ENCODE data around the gene KARS1. TPM values are rescaled to one million over a fixed set of nuclear protein-coding genes. Genes with fewer than 3 reads are reported as not detected.

KARS1 gene
- total and polyA plus RNA-seq, 5 donors from 2014 or later = 130 to 237 (median 192) TPM

DNA sequence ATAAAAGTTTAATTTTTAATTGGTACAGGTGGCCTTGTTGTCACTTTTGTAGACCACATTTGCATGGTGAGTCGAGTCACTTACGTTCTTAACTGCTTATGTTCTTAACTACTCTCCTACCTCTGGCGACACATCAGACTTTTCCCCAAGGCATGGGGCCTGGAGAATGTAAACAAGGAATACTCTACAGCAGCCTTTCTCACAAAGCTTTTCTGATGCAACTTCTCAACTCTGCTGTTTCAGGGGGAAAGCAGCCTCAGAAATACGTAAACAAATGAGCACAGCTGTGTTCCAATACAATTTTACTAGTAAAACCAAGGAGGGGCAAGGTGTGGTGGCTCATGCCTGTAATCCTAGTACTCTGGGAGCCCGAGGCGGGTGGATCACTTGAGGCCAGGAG, 6.9 kb downstream of the KARS1 start:
- H3K27ac ChIP-seq (ENCODE audit: insufficient read depth, low read length, poor library complexity, severe bottlenecking) = no peak overlapping the region
- peaks cover 46% of the 10 kb centered on the region for H3K36me3 Mint-ChIP-seq
- H3K9me3 ChIP-seq (ENCODE audit: control insufficient read depth in 2 of 2, low read length in 2 of 2) = no peaks in the 10 kb centered on the region
- H3K27ac Mint-ChIP-seq = no peak overlapping the region
- peaks cover 18% of the 10 kb centered on the region for H3K4me1 ChIP-seq (ENCODE audit: control insufficient read depth, insufficient read depth, low read length, poor library complexity, severe bottlenecking)
- no peaks in the 10 kb centered on the region for H3K27me3 Mint-ChIP-seq
- peaks cover 86% of the 10 kb centered on the region for H3K36me3 ChIP-seq (ENCODE audit: control insufficient read depth, insufficient read depth, low read length)
- no peaks in the 10 kb centered on the region for H3K9me3 Mint-ChIP-seq
- H3K4me3 Mint-ChIP-seq = no peak overlapping the region
- H3K27me3 ChIP-seq (ENCODE audit: control insufficient read depth, insufficient read depth, low read length) = no peaks in the 10 kb centered on the region
- ATAC-seq (ENCODE audit: low read depth in 2 of 2) = no peak
- H3K4me1 Mint-ChIP-seq = peaks cover 28 to 56% (median 41%) of the 10 kb centered on the region in 4 donors
- H3K4me3 ChIP-seq (ENCODE audit: low read depth, low read length) = no peak overlapping the region
- no peak for DNase-seq

DNA sequence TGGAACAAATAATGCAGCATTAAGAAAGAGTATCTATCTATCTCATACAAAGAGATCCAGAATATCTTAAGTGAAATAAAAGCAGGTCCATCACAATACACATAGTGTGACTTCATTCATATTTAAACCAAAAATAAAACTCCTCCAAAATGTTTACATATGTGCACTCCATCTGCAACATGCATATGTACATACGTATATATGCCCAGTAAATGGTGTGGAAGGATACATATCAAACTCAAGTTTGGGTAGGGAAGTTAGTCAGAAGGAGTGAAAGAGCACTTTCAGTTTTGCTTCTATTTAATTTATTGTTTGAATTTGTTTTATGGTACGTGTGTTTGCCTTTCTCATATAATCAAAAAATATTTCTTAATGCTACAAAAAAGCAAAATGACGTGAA, 12.4 kb downstream of the KARS1 start:
- Histone ChIP-seq H3K9me3 (ENCODE audit: control insufficient read depth in 2 of 2, low read length in 2 of 2) (no peaks in the 10 kb centered on the region), H3K36me3 (ENCODE audit: control insufficient read depth, insufficient read depth, low read length) (peaks cover 91% of the 10 kb centered on the region), H3K27ac (ENCODE audit: insufficient read depth, low read length, poor library complexity, severe bottlenecking) (no peak overlapping the region), H3K4me1 (ENCODE audit: control insufficient read depth, insufficient read depth, low read length, poor library complexity, severe bottlenecking) (no peaks in the 10 kb centered on the region), H3K4me3 (ENCODE audit: low read depth, low read length) (no peak overlapping the region), H3K27me3 (ENCODE audit: control insufficient read depth, insufficient read depth, low read length) (no peaks in the 10 kb centered on the region)
- peaks cover 56% of the 10 kb centered on the region for H3K36me3 Mint-ChIP-seq
- H3K4me1 Mint-ChIP-seq = peaks cover 0 to 11% (median 10%) of the 10 kb centered on the region in 4 donors
- no peak for ATAC-seq (ENCODE audit: low read depth in 2 of 2)
- no peak for DNase-seq
- H3K9me3 Mint-ChIP-seq = no peaks in the 10 kb centered on the region
- no peak overlapping the region for H3K4me3 Mint-ChIP-seq
- no peaks in the 10 kb centered on the region for H3K27me3 Mint-ChIP-seq
- no peak overlapping the region for H3K27ac Mint-ChIP-seq

DNA sequence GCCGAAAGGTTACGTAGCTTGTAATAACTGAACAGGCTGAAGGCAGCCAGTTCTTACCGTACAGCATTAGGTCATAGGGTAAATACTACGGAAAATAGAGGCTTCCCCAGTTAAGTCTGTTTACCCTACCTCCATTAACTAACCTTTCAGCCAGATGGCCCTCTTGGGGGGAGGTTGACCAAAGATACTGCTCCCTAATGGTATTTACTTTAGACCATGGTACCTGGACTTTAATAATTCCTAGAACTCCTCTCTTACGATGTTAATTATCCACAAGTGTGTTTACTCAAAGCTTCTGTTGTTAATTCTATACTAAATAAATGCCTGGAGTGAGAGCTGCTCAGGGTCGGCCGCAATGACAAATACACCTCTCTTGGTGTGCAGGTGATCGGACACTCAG, 14.6 kb downstream of the KARS1 start:
- H3K27me3 Mint-ChIP-seq = no peaks in the 10 kb centered on the region
- Histone ChIP-seq H3K27ac (ENCODE audit: insufficient read depth, low read length, poor library complexity, severe bottlenecking) (no peak overlapping the region), H3K27me3 (ENCODE audit: control insufficient read depth, insufficient read depth, low read length) (no peaks in the 10 kb centered on the region), H3K4me3 (ENCODE audit: low read depth, low read length) (no peak overlapping the region), H3K36me3 (ENCODE audit: control insufficient read depth, insufficient read depth, low read length) (peaks cover 91% of the 10 kb centered on the region), H3K9me3 (ENCODE audit: control insufficient read depth in 2 of 2, low read length in 2 of 2) (no peaks in the 10 kb centered on the region), H3K4me1 (ENCODE audit: control insufficient read depth, insufficient read depth, low read length, poor library complexity, severe bottlenecking) (peaks cover 9% of the 10 kb centered on the region)
- DNase-seq = no peak
- ATAC-seq (ENCODE audit: low read depth in 2 of 2) = no peak
- peaks cover 10 to 15% (median 14%) of the 10 kb centered on the region in 4 donors for H3K4me1 Mint-ChIP-seq
- no peak overlapping the region for H3K27ac Mint-ChIP-seq
- no peaks in the 10 kb centered on the region for H3K9me3 Mint-ChIP-seq
- H3K36me3 Mint-ChIP-seq = peaks cover 65% of the 10 kb centered on the region
- H3K4me3 Mint-ChIP-seq = no peak overlapping the region

DNA sequence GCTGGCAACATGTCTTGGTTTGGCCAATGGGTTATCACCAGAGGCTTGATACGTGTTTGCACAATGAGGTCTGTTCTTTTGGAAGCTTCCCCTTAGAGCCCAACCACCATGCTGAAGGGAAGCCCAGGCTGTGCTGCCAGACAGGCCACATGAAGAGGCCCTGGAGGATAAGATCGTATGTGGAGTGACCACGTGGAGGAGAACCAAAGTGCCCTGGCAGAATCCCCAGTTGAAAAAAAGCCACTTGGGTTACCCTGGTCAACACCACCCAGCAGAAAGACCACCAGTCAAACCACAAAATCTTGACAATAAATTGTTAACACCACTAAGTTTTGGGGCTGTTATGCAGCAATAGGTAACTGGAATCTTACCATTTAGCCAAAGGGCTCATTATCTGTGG, 17.4 kb downstream of the KARS1 start:
- no peak for ATAC-seq (ENCODE audit: low read depth in 2 of 2)
- H3K27ac Mint-ChIP-seq = no peak overlapping the region
- no peak for DNase-seq

DNA sequence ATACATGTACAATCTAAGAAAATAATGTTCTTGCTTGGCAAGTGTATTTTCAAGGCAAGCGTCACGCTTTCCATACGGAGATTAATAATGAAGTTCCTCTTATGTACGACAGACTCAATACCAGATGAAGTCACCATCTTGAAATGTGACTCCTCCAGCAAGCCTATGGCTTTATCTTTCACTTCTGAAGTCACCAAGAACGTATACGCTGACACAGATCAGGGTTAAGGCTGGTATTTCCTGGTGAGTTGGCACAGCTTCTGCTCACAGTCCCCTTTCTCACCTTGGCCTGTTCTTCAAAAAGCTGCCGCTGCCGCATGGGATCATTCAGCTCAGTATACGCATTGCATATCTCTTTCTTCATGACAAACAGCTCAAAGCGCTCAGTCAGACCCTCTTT, 18.3 kb downstream of the KARS1 start:
- no peak overlapping the region for H3K4me3 Mint-ChIP-seq
- peak overlapping the region; percentile 4 to 89 (median 89) for H3K27ac Mint-ChIP-seq
- peaks cover 21 to 39% (median 30%) of the 10 kb centered on the region in 4 donors for H3K4me1 Mint-ChIP-seq
- DNase-seq (no peak), ATAC-seq (ENCODE audit: low read depth in 2 of 2) (no peak)
- no peaks in the 10 kb centered on the region for H3K27me3 Mint-ChIP-seq
- no peaks in the 10 kb centered on the region for H3K9me3 Mint-ChIP-seq
- Histone ChIP-seq H3K4me1 (ENCODE audit: control insufficient read depth, insufficient read depth, low read length, poor library complexity, severe bottlenecking) (peaks cover 19% of the 10 kb centered on the region), H3K27me3 (ENCODE audit: control insufficient read depth, insufficient read depth, low read length) (no peaks in the 10 kb centered on the region), H3K4me3 (ENCODE audit: low read depth, low read length) (no peak overlapping the region), H3K36me3 (ENCODE audit: control insufficient read depth, insufficient read depth, low read length) (peaks cover 74% of the 10 kb centered on the region), H3K9me3 (ENCODE audit: control insufficient read depth in 2 of 2, low read length in 2 of 2) (no peaks in the 10 kb centered on the region), H3K27ac (ENCODE audit: insufficient read depth, low read length, poor library complexity, severe bottlenecking) (no peak overlapping the region)
- H3K36me3 Mint-ChIP-seq = peaks cover 68% of the 10 kb centered on the region

More for the DNA sequence above, 17.4 kb downstream of the KARS1 start:
- Mint-ChIP-seq H3K9me3 (no peaks in the 10 kb centered on the region), H3K4me1 (peaks cover 16 to 34% (median 26%) of the 10 kb centered on the region in 4 donors), H3K4me3 (no peak overlapping the region), H3K27me3 (no peaks in the 10 kb centered on the region), H3K36me3 (peaks cover 67% of the 10 kb centered on the region)
- Histone ChIP-seq H3K27ac (ENCODE audit: insufficient read depth, low read length, poor library complexity, severe bottlenecking) (no peak overlapping the region), H3K4me3 (ENCODE audit: low read depth, low read length) (no peak overlapping the region), H3K27me3 (ENCODE audit: control insufficient read depth, insufficient read depth, low read length) (no peaks in the 10 kb centered on the region), H3K36me3 (ENCODE audit: control insufficient read depth, insufficient read depth, low read length) (peaks cover 82% of the 10 kb centered on the region), H3K4me1 (ENCODE audit: control insufficient read depth, insufficient read depth, low read length, poor library complexity, severe bottlenecking) (peaks cover 19% of the 10 kb centered on the region), H3K9me3 (ENCODE audit: control insufficient read depth in 2 of 2, low read length in 2 of 2) (no peaks in the 10 kb centered on the region)

DNA sequence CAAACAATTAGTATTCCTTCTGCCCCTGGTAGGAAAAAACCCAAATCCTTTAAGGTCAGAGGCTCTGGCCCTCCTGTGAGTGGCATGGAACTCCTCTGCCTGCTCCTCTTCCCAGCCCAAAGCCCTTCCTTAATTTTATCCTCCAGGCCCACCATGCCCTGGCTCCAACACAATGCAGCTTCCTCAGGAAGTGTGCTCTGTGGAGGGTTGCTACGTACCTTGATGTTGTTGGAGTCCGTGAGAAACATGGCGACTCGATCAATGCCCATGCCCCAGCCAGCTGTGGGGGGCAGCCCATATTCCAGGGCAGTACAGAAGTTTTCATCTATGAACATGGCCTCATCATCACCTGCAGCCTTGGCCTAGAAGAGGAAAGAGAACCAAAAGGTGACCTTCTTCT, 19.1 kb downstream of the KARS1 start:
- DNase-seq = no peak
- Mint-ChIP-seq H3K4me3 (peak overlapping the region in 2 of 4 donors; percentile 56 to 72), H3K4me1 (peaks cover 21 to 41% (median 32%) of the 10 kb centered on the region in 4 donors)

DNA sequence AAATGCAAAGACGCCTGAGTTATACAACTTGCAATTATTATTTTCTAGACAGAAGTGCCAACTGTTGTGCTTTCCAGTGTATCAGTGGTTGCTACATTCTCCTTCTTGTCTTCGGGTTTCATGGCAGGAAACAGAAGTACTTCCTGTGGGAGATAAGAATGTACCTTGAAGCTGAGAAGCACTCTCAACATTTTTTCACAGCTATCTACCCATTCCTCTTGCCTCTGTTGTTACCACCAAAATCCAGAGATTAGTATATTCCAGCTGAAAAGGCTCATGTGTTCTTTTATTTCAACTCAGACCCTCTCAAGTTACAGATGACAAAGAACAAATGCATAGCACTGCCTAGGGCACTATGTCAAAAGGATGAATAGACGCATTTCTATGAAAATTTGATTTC, 19.6 kb downstream of the KARS1 start:
- Histone ChIP-seq H3K27me3 (ENCODE audit: control insufficient read depth, insufficient read depth, low read length) (no peaks in the 10 kb centered on the region), H3K4me1 (ENCODE audit: control insufficient read depth, insufficient read depth, low read length, poor library complexity, severe bottlenecking) (peaks cover 19% of the 10 kb centered on the region), H3K27ac (ENCODE audit: insufficient read depth, low read length, poor library complexity, severe bottlenecking) (peak overlapping the region; percentile 70), H3K9me3 (ENCODE audit: control insufficient read depth in 2 of 2, low read length in 2 of 2) (no peaks in the 10 kb centered on the region), H3K4me3 (ENCODE audit: low read depth, low read length) (peak overlapping the region; percentile 46), H3K36me3 (ENCODE audit: control insufficient read depth, insufficient read depth, low read length) (peaks cover 61% of the 10 kb centered on the region)
- Mint-ChIP-seq H3K4me3 (peak overlapping the region; percentile 31 to 72 (median 48)), H3K4me1 (peaks cover 21 to 46% (median 36%) of the 10 kb centered on the region in 4 donors), H3K9me3 (no peaks in the 10 kb centered on the region), H3K27ac (peak overlapping the region; percentile 60 to 90 (median 89)), H3K36me3 (peaks cover 62% of the 10 kb centered on the region), H3K27me3 (peaks cover 5% of the 10 kb centered on the region)
- DNase-seq (peak in 1 of 3 donors; percentile 31), ATAC-seq (ENCODE audit: low read depth in 2 of 2) (no peak)

More for the DNA sequence above, 19.1 kb downstream of the KARS1 start:
- no peak for ATAC-seq (ENCODE audit: low read depth in 2 of 2)
- H3K27me3 ChIP-seq (ENCODE audit: control insufficient read depth, insufficient read depth, low read length) = no peaks in the 10 kb centered on the region
- no peak overlapping the region for H3K4me3 ChIP-seq (ENCODE audit: low read depth, low read length)
- H3K27ac ChIP-seq (ENCODE audit: insufficient read depth, low read length, poor library complexity, severe bottlenecking) = peak overlapping the region; percentile 70
- Mint-ChIP-seq H3K27ac (peak overlapping the region; percentile 60 to 90 (median 89)), H3K27me3 (peaks cover 2% of the 10 kb centered on the region), H3K9me3 (no peaks in the 10 kb centered on the region), H3K36me3 (peaks cover 65% of the 10 kb centered on the region)
- no peaks in the 10 kb centered on the region for H3K9me3 ChIP-seq (ENCODE audit: control insufficient read depth in 2 of 2, low read length in 2 of 2)
- peaks cover 19% of the 10 kb centered on the region for H3K4me1 ChIP-seq (ENCODE audit: control insufficient read depth, insufficient read depth, low read length, poor library complexity, severe bottlenecking)
- peaks cover 66% of the 10 kb centered on the region for H3K36me3 ChIP-seq (ENCODE audit: control insufficient read depth, insufficient read depth, low read length)

DNA sequence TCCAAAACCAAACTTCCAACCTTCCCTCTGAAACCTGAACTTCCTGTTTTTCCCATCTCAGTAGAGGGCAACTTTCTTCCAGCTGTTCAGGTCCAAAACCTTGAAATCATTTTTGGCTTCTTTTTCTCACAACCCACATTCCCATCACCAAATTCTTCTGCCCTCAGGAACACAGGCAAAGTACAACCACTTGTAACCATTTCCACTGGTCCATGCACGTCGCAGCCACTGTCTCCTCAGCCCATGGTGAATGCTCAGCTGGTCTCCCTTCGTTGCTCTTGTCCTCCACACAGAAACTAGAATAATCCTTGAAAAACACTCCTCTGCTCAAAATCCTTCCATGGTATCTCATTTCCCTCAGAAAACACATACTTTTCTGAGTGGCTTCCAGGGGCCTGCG, 20.7 kb downstream of the KARS1 start:
- Histone ChIP-seq H3K4me3 (ENCODE audit: low read depth, low read length) (no peak overlapping the region), H3K27me3 (ENCODE audit: control insufficient read depth, insufficient read depth, low read length) (no peaks in the 10 kb centered on the region), H3K4me1 (ENCODE audit: control insufficient read depth, insufficient read depth, low read length, poor library complexity, severe bottlenecking) (peaks cover 28% of the 10 kb centered on the region), H3K9me3 (ENCODE audit: control insufficient read depth in 2 of 2, low read length in 2 of 2) (no peaks in the 10 kb centered on the region), H3K36me3 (ENCODE audit: control insufficient read depth, insufficient read depth, low read length) (peaks cover 51% of the 10 kb centered on the region), H3K27ac (ENCODE audit: insufficient read depth, low read length, poor library complexity, severe bottlenecking) (no peak overlapping the region)
- H3K27ac Mint-ChIP-seq = peak overlapping the region; percentile 60 to 99 (median 89)
- peaks cover 24 to 53% (median 38%) of the 10 kb centered on the region in 4 donors for H3K4me1 Mint-ChIP-seq
- no peaks in the 10 kb centered on the region for H3K9me3 Mint-ChIP-seq
- no peak for ATAC-seq (ENCODE audit: low read depth in 2 of 2)
- H3K4me3 Mint-ChIP-seq = peak overlapping the region in 2 of 4 donors; percentile 72 to 77
- peaks cover 56% of the 10 kb centered on the region for H3K36me3 Mint-ChIP-seq
- no peak for DNase-seq
- peaks cover 5% of the 10 kb centered on the region for H3K27me3 Mint-ChIP-seq
